ENCODE results near the gene KITLG. TPM values are rescaled to one million over a fixed set of nuclear protein-coding genes. Genes with fewer than 3 reads are reported as not detected.

The KITLG gene
- polyA plus RNA-seq, 1 donor (not counting 4 experiments of a cell fraction or from before 2014, with no cell fraction given) = 21.2 TPM

DNA sequence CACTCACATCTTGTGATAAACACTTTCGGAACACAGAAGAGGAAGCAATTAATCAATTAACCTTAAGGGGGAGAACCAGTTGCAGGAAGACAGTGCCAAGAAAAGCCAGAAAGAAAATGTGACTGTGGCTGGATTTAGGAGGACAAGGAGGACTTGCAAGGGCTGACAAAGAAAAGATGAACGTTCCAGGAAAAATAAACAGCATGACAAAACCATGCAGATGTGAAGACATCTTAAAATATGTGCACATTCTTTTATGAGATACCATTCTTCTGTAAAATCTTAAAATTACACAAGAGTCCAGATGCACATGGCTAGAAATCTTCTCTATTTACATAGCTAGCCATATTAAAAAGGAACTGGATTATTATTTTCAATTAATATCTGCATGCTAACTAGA is 33.4 kb downstream of the KITLG start:
- Histone ChIP-seq H3K9me3 (ENCODE audit: control insufficient read depth, low read depth, low read length) (no peaks in the 10 kb centered on the region), H3K4me1 (ENCODE audit: control insufficient read depth, extremely low read depth, insufficient read depth, low read length) (peaks cover 17% of the 10 kb centered on the region), H4K20me1 (ENCODE audit: control insufficient read depth, extremely low read depth, insufficient read depth, low read length) (no peaks in the 10 kb centered on the region), H3K9ac (ENCODE audit: control insufficient read depth, extremely low read depth, insufficient read depth, low read length) (no peak overlapping the region), H3K27ac (ENCODE audit: control insufficient read depth, insufficient read depth, low read length) (no peak overlapping the region), H3K36me3 (ENCODE audit: control insufficient read depth in 2 of 2, extremely low read depth in 1 of 2, insufficient read depth in 2 of 2, low read length in 2 of 2) (peaks cover 0 to 3% of the 10 kb centered on the region in 2 experiments), H3K9me1 (ENCODE audit: control insufficient read depth, extremely low read depth, insufficient read depth, low read length) (no peaks in the 10 kb centered on the region), H3K27me3 (ENCODE audit: control insufficient read depth, extremely low read depth, insufficient read depth, low read length) (no peaks in the 10 kb centered on the region), H3K4me3 (ENCODE audit: control insufficient read depth in 2 of 3, extremely low read depth in 1 of 3, insufficient read depth in 2 of 3, low read depth in 1 of 3, low read length in 3 of 3) (no peak overlapping the region), H3K4me2 (ENCODE audit: control insufficient read depth, extremely low read depth, insufficient read depth, low read depth, low read length) (no peak overlapping the region), H2AFZ (ENCODE audit: control insufficient read depth, low read length) (no peak overlapping the region), H3K79me2 (ENCODE audit: control insufficient read depth, insufficient read depth, low read length) (peaks cover 16% of the 10 kb centered on the region)
- TF ChIP-seq EZH2 (IDR thresholded peaks at IDR 0.05; ENCODE audit: low read length) = no peak
- TF ChIP-seq, protein P1, sequence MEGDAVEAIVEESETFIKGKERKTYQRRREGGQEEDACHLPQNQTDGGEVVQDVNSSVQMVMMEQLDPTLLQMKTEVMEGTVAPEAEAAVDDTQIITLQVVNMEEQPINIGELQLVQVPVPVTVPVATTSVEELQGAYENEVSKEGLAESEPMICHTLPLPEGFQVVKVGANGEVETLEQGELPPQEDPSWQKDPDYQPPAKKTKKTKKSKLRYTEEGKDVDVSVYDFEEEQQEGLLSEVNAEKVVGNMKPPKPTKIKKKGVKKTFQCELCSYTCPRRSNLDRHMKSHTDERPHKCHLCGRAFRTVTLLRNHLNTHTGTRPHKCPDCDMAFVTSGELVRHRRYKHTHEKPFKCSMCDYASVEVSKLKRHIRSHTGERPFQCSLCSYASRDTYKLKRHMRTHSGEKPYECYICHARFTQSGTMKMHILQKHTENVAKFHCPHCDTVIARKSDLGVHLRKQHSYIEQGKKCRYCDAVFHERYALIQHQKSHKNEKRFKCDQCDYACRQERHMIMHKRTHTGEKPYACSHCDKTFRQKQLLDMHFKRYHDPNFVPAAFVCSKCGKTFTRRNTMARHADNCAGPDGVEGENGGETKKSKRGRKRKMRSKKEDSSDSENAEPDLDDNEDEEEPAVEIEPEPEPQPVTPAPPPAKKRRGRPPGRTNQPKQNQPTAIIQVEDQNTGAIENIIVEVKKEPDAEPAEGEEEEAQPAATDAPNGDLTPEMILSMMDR (optimal IDR thresholded peaks at IDR 0.05 in 1 of 3, IDR thresholded peaks at IDR 0.05 in 1 of 3, conservative IDR thresholded peaks at IDR 0.05 in 1 of 3; ENCODE audit: extremely low read depth in 1 of 3, insufficient read depth in 2 of 3, low read length in 3 of 3) = no peak
- DNase-seq (ENCODE audit: low read depth, low spot score) = no peak
- dilution Hi-C loops (cut with MboI; ENCODE audit: extremely low pct_ligation_motif_present, low sequenced_read_pairs) = no loop called here
- FAIRE-seq = no peak

DNA sequence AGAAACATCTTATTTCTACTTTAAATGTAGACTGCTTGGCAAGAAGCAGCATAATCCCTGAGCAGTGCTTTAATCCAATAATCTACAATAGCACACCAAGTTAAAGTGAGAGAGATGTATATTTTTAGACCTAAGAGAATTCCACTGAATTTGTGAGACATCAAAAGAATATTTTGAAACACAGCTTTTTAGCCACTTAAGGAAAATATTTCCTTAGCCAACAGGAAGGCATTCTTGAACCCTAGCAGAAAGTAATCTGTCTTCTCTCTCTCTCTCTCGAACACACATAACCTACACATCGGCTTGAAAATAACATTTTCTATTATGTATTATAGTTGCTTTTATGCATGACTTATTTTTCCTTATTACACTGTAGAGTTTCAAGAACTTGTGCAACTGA is 34.0 kb downstream of the KITLG start:
- peaks cover 17% of the 10 kb centered on the region for H3K4me1 ChIP-seq (ENCODE audit: control insufficient read depth, extremely low read depth, insufficient read depth, low read length)
- H3K27ac ChIP-seq (ENCODE audit: control insufficient read depth, insufficient read depth, low read length) = no peak overlapping the region
- H3K9me3 ChIP-seq (ENCODE audit: control insufficient read depth, low read depth, low read length) = no peaks in the 10 kb centered on the region
- DNase-seq (ENCODE audit: low read depth, low spot score) = no peak
- no peak for TF ChIP-seq EZH2 (IDR thresholded peaks at IDR 0.05; ENCODE audit: low read length)
- TF ChIP-seq, protein P1 (optimal IDR thresholded peaks at IDR 0.05 in 1 of 3, IDR thresholded peaks at IDR 0.05 in 1 of 3, conservative IDR thresholded peaks at IDR 0.05 in 1 of 3; ENCODE audit: extremely low read depth in 1 of 3, insufficient read depth in 2 of 3, low read length in 3 of 3) = no peak
- no peak overlapping the region for H3K4me2 ChIP-seq (ENCODE audit: control insufficient read depth, extremely low read depth, insufficient read depth, low read depth, low read length)
- dilution Hi-C loops (cut with MboI; ENCODE audit: extremely low pct_ligation_motif_present, low sequenced_read_pairs) = no loop called here
- no peak for FAIRE-seq
- no peak overlapping the region for H3K9ac ChIP-seq (ENCODE audit: control insufficient read depth, extremely low read depth, insufficient read depth, low read length)
- H3K27me3 ChIP-seq (ENCODE audit: control insufficient read depth, extremely low read depth, insufficient read depth, low read length) = no peaks in the 10 kb centered on the region
- no peaks in the 10 kb centered on the region for H4K20me1 ChIP-seq (ENCODE audit: control insufficient read depth, extremely low read depth, insufficient read depth, low read length)
- H3K79me2 ChIP-seq (ENCODE audit: control insufficient read depth, insufficient read depth, low read length) = peaks cover 13% of the 10 kb centered on the region
- no peaks in the 10 kb centered on the region for H3K9me1 ChIP-seq (ENCODE audit: control insufficient read depth, extremely low read depth, insufficient read depth, low read length)
- no peak overlapping the region for H2AFZ ChIP-seq (ENCODE audit: control insufficient read depth, low read length)
- peaks cover 0 to 3% of the 10 kb centered on the region in 2 experiments for H3K36me3 ChIP-seq (ENCODE audit: control insufficient read depth in 2 of 2, extremely low read depth in 1 of 2, insufficient read depth in 2 of 2, low read length in 2 of 2)
- H3K4me3 ChIP-seq (ENCODE audit: control insufficient read depth in 2 of 3, extremely low read depth in 1 of 3, insufficient read depth in 2 of 3, low read depth in 1 of 3, low read length in 3 of 3) = no peak overlapping the region

All from keratinocyte (primary cell).